ENCODE data around the gene C6orf132.

DNA sequence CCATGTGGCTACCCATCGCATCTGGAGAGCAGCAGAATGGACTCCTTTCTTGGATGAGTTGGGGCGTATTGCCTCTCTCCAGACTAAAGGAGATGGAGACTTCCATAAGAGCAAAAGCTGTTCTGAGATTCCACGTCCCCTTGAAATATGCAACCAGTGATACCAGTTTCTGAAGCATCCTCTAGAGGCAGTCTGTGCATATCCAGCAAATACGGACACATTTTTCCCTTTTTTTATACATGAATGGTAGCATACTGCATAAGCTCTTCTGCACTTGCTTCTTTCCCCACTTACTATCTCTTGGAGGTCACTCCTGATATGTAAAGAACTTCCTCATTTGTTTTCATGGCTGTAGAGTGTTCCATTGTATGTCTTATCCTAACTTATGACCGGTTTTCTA is 57.5 kb downstream of the C6orf132 start:
- TF ChIP-seq RCOR1 (IDR thresholded peaks at IDR 0.05; ENCODE audit: insufficient replicate concordance, low read length) = no peak
- TF ChIP-seq, protein P1, sequence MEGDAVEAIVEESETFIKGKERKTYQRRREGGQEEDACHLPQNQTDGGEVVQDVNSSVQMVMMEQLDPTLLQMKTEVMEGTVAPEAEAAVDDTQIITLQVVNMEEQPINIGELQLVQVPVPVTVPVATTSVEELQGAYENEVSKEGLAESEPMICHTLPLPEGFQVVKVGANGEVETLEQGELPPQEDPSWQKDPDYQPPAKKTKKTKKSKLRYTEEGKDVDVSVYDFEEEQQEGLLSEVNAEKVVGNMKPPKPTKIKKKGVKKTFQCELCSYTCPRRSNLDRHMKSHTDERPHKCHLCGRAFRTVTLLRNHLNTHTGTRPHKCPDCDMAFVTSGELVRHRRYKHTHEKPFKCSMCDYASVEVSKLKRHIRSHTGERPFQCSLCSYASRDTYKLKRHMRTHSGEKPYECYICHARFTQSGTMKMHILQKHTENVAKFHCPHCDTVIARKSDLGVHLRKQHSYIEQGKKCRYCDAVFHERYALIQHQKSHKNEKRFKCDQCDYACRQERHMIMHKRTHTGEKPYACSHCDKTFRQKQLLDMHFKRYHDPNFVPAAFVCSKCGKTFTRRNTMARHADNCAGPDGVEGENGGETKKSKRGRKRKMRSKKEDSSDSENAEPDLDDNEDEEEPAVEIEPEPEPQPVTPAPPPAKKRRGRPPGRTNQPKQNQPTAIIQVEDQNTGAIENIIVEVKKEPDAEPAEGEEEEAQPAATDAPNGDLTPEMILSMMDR (conservative IDR thresholded peaks at IDR 0.05; ENCODE audit: low read depth, low read length) = peak; percentile 34; the same call in 1 of the 2 replicates

All from IMR-90 (cell line).